ENCODE measurements around the gene SLC8A1. TPM values are rescaled to one million over a fixed set of nuclear protein-coding genes. Genes with fewer than 3 reads are reported as not detected.

Gene SLC8A1
- polyA plus RNA-seq, 3 donors = 16.9 to 18.2 (median 18.0) TPM

DNA sequence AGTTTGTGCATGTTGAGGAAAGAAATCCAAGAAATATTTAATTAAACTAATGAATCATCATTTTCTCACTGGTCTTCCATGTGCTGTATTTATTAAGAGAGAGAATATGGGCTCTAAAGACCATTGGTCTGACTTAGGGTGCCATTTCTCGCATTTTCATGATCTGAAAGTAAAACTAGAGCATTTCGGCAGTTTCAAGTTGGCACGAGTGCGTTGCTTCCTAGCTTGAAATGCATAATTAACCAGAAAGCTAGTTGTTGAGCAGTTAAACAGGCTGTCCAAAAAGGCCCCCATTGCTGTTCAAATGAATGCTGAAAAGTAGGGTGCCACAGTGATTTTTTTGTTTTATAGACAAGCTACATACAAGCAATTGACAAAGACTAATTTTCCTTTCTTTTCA lies 47.4 kb downstream of the SLC8A1 start:
- peaks cover 88% of the 10 kb centered on the region for H3K79me2 ChIP-seq (ENCODE audit: insufficient read depth, low read length)
- Mint-ChIP-seq H3K27ac (no peak overlapping the region), H3K36me3 (peaks cover 24 to 28% of the 10 kb centered on the region in 2 donors), H3K4me1 (peaks cover 18% of the 10 kb centered on the region), H3K4me3 (no peak overlapping the region), H3K9me3 (peaks cover 0 to 3% (median 0%) of the 10 kb centered on the region in 7 donors), H3K27me3 (ENCODE audit: low read depth in 3 of 3) (no peaks in the 10 kb centered on the region)
- peaks cover 98% of the 10 kb centered on the region for H4K20me1 ChIP-seq (ENCODE audit: insufficient read depth, low read length)
- no peak overlapping the region for H2AFZ ChIP-seq (ENCODE audit: insufficient read depth, low read depth, low read length, poor library complexity, severe bottlenecking)
- no peak overlapping the region for H3K4me2 ChIP-seq (replicated peaks; ENCODE audit: extremely low read depth, low read length, poor library complexity, severe bottlenecking)
- TF ChIP-seq, protein P1, sequence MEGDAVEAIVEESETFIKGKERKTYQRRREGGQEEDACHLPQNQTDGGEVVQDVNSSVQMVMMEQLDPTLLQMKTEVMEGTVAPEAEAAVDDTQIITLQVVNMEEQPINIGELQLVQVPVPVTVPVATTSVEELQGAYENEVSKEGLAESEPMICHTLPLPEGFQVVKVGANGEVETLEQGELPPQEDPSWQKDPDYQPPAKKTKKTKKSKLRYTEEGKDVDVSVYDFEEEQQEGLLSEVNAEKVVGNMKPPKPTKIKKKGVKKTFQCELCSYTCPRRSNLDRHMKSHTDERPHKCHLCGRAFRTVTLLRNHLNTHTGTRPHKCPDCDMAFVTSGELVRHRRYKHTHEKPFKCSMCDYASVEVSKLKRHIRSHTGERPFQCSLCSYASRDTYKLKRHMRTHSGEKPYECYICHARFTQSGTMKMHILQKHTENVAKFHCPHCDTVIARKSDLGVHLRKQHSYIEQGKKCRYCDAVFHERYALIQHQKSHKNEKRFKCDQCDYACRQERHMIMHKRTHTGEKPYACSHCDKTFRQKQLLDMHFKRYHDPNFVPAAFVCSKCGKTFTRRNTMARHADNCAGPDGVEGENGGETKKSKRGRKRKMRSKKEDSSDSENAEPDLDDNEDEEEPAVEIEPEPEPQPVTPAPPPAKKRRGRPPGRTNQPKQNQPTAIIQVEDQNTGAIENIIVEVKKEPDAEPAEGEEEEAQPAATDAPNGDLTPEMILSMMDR (IDR thresholded peaks at IDR 0.05) = no peak
- peak overlapping the region in 2 of 3 experiments; percentile 9 to 12 for H3K4me3 ChIP-seq (replicated peaks in 1 of 3; ENCODE audit: low read depth in 2 of 3, low read length in 3 of 3)
- H3K27ac ChIP-seq (ENCODE audit: low read depth in 1 of 2, low read length in 2 of 2) = no peak overlapping the region
- H3K36me3 ChIP-seq (replicated peaks in 1 of 2; ENCODE audit: control insufficient read depth in 1 of 2, insufficient read depth in 2 of 2, low read length in 2 of 2) = peaks cover under 1 to 2% of the 10 kb centered on the region in 2 donors
- no peaks in the 10 kb centered on the region for H3K9me3 ChIP-seq (replicated peaks in 1 of 2; ENCODE audit: control insufficient read depth in 1 of 2, insufficient read depth in 1 of 2, low read length in 2 of 2)
- H3K4me1 ChIP-seq (ENCODE audit: control insufficient read depth in 1 of 2, insufficient read depth in 2 of 2, low read length in 2 of 2) = no peaks in the 10 kb centered on the region
- no peak for DNase-seq
- H3K9ac ChIP-seq (ENCODE audit: insufficient read depth, low read length, poor library complexity, severe bottlenecking) = no peak overlapping the region
- WGBS (ENCODE audit: insufficient coverage) = 72% methylated on average over 4 of the region's 4 CpGs
- no peaks in the 10 kb centered on the region for H3K27me3 ChIP-seq (ENCODE audit: control insufficient read depth in 2 of 2, insufficient read depth in 2 of 2, low read length in 2 of 2)
- intact Hi-C loops (cut with micrococcal nuclease) = no loop called here

DNA sequence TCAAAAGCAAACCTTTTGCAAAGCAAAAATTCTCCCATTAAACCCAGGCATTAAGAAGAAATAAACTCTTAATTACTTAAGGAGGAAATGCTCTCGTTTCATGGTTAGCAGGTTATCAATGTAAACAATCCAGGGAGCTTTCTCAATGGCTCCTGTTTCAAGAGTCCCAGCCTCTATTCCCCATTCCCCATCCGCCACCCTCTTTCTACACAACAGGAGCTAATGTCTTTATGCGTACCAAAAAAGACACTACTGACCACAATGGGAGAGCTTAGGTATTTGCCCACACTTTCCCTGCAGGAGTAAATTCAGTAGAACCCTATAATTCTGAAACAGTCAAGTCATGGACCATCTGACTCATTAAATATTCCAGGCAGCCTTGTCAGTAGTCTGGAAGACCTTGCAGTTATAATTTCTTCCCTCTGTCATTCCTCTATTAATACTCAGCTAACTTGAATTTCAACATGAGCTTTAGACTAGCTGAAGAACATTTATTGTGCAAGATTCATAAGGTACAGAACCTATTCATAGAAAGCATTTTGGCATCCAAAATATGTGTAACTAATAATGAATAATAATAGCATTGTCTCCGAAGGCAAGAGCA lies 48.6 kb downstream of the SLC8A1 start:
- H3K4me3 ChIP-seq (replicated peaks in 1 of 3; ENCODE audit: low read depth in 2 of 3, low read length in 3 of 3) = no peak overlapping the region
- H3K9me3 ChIP-seq (replicated peaks in 1 of 2; ENCODE audit: control insufficient read depth in 1 of 2, insufficient read depth in 1 of 2, low read length in 2 of 2) = no peaks in the 10 kb centered on the region
- H3K27ac Mint-ChIP-seq = no peak overlapping the region
- H3K4me1 ChIP-seq (ENCODE audit: control insufficient read depth in 1 of 2, insufficient read depth in 2 of 2, low read length in 2 of 2) = no peaks in the 10 kb centered on the region
- H3K27ac ChIP-seq (ENCODE audit: low read depth in 1 of 2, low read length in 2 of 2) = no peak overlapping the region
- H3K4me3 Mint-ChIP-seq = no peak overlapping the region
- no peak overlapping the region for H3K4me2 ChIP-seq (replicated peaks; ENCODE audit: extremely low read depth, low read length, poor library complexity, severe bottlenecking)
- H4K20me1 ChIP-seq (ENCODE audit: insufficient read depth, low read length) = peaks cover 99% of the 10 kb centered on the region
- H3K36me3 Mint-ChIP-seq = peaks cover 20 to 27% of the 10 kb centered on the region in 2 donors
- peaks cover 0 to 2% (median 0%) of the 10 kb centered on the region in 3 donors for H3K27me3 Mint-ChIP-seq (ENCODE audit: low read depth in 3 of 3)
- TF ChIP-seq, protein P1 (IDR thresholded peaks at IDR 0.05) = no peak
- DNase-seq = no peak
- H3K9ac ChIP-seq (ENCODE audit: insufficient read depth, low read length, poor library complexity, severe bottlenecking) = no peak overlapping the region
- H3K9me3 Mint-ChIP-seq = peaks cover 0 to 3% (median 0%) of the 10 kb centered on the region in 7 donors
- H3K79me2 ChIP-seq (ENCODE audit: insufficient read depth, low read length) = peaks cover 89% of the 10 kb centered on the region
- WGBS (ENCODE audit: insufficient coverage) = no CpG with 5 or more reads among the region's 4 CpGs
- H2AFZ ChIP-seq (ENCODE audit: insufficient read depth, low read depth, low read length, poor library complexity, severe bottlenecking) = no peak overlapping the region
- no peaks in the 10 kb centered on the region for H3K27me3 ChIP-seq (ENCODE audit: control insufficient read depth in 2 of 2, insufficient read depth in 2 of 2, low read length in 2 of 2)
- H3K4me1 Mint-ChIP-seq = peaks cover 20% of the 10 kb centered on the region
- H3K36me3 ChIP-seq (replicated peaks in 1 of 2; ENCODE audit: control insufficient read depth in 1 of 2, insufficient read depth in 2 of 2, low read length in 2 of 2) = no peaks in the 10 kb centered on the region
- intact Hi-C loops (cut with micrococcal nuclease) = no loop called here

All from CD14-positive monocyte (primary cell).